ENCODE results near the gene SLC9A1. TPM values are rescaled to one million over a fixed set of nuclear protein-coding genes. Genes with fewer than 3 reads are reported as not detected.

The SLC9A1 gene
- total and polyA plus RNA-seq, 10 of the 15 experiments (the other 5 are each of a cell fraction or from before 2014, with no cell fraction given): 0.87 to 21.4 (median 4.3) TPM

DNA sequence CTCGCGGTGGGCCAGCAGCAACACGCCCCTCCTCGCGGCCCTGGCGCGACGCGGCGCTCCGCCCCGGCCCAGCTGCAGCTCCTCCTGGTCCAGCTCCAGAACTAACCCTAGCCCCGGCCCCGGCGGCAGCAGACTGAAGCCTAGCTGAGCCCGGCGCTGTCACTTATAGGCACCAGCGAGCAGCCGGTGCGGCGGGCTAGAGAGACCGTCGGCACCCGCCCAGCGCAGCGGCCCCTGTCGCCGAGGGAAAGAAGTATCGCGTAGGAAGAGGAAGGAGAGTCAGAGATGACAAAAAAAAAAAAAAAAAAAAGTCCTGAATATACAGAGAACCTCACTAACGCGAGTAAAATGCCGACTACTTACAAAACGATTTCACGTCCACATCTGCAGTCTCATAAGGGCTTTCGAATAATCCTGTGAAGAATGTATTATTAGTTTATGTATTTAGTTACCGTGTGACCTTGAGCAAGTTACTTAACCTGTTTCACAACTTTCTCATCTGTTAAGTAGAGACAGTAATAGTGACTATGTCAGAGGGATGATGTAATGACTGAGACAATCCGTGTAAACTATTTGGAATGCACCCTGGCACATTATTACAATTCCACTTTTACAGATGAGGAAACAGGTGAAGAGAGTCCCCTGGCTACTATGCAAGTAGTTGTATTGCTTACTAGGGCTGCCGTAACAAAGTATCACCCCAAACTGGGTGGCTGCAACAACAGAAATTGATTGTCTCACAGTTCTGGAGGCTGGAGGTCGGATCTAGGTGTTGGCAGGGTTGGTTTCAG, at the start of gene SLC9A1 (continued):
- TF ChIP-seq, protein P1, sequence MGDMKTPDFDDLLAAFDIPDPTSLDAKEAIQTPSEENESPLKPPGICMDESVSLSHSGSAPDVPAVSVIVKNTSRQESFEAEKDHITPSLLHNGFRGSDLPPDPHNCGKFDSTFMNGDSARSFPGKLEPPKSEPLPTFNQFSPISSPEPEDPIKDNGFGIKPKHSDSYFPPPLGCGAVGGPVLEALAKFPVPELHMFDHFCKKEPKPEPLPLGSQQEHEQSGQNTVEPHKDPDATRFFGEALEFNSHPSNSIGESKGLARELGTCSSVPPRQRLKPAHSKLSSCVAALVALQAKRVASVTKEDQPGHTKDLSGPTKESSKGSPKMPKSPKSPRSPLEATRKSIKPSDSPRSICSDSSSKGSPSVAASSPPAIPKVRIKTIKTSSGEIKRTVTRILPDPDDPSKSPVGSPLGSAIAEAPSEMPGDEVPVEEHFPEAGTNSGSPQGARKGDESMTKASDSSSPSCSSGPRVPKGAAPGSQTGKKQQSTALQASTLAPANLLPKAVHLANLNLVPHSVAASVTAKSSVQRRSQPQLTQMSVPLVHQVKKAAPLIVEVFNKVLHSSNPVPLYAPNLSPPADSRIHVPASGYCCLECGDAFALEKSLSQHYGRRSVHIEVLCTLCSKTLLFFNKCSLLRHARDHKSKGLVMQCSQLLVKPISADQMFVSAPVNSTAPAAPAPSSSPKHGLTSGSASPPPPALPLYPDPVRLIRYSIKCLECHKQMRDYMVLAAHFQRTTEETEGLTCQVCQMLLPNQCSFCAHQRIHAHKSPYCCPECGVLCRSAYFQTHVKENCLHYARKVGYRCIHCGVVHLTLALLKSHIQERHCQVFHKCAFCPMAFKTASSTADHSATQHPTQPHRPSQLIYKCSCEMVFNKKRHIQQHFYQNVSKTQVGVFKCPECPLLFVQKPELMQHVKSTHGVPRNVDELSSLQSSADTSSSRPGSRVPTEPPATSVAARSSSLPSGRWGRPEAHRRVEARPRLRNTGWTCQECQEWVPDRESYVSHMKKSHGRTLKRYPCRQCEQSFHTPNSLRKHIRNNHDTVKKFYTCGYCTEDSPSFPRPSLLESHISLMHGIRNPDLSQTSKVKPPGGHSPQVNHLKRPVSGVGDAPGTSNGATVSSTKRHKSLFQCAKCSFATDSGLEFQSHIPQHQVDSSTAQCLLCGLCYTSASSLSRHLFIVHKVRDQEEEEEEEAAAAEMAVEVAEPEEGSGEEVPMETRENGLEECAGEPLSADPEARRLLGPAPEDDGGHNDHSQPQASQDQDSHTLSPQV (IDR thresholded peaks at IDR 0.05): no peak
- TF ChIP-seq ESRRA (IDR thresholded peaks at IDR 0.05; ENCODE audit: low read length): peak; percentile 59; the same call in 1 of the 2 replicates
- TF ChIP-seq PAX5 (IDR thresholded peaks at IDR 0.05; ENCODE audit: borderline replicate concordance, low read depth, low read length): peak; percentile 71; the same call in 1 of the 2 replicates
- TF ChIP-seq, protein P2, sequence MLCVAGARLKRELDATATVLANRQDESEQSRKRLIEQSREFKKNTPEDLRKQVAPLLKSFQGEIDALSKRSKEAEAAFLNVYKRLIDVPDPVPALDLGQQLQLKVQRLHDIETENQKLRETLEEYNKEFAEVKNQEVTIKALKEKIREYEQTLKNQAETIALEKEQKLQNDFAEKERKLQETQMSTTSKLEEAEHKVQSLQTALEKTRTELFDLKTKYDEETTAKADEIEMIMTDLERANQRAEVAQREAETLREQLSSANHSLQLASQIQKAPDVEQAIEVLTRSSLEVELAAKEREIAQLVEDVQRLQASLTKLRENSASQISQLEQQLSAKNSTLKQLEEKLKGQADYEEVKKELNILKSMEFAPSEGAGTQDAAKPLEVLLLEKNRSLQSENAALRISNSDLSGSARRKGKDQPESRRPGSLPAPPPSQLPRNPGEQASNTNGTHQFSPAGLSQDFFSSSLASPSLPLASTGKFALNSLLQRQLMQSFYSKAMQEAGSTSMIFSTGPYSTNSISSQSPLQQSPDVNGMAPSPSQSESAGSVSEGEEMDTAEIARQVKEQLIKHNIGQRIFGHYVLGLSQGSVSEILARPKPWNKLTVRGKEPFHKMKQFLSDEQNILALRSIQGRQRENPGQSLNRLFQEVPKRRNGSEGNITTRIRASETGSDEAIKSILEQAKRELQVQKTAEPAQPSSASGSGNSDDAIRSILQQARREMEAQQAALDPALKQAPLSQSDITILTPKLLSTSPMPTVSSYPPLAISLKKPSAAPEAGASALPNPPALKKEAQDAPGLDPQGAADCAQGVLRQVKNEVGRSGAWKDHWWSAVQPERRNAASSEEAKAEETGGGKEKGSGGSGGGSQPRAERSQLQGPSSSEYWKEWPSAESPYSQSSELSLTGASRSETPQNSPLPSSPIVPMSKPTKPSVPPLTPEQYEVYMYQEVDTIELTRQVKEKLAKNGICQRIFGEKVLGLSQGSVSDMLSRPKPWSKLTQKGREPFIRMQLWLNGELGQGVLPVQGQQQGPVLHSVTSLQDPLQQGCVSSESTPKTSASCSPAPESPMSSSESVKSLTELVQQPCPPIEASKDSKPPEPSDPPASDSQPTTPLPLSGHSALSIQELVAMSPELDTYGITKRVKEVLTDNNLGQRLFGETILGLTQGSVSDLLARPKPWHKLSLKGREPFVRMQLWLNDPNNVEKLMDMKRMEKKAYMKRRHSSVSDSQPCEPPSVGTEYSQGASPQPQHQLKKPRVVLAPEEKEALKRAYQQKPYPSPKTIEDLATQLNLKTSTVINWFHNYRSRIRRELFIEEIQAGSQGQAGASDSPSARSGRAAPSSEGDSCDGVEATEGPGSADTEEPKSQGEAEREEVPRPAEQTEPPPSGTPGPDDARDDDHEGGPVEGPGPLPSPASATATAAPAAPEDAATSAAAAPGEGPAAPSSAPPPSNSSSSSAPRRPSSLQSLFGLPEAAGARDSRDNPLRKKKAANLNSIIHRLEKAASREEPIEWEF (IDR thresholded peaks at IDR 0.05; ENCODE audit: insufficient replicate concordance, low read depth, low read length): no peak
- peak; percentile 73 for TF ChIP-seq RELA (IDR thresholded peaks at IDR 0.05; ENCODE audit: borderline replicate concordance, partially characterized antibody)
- no peak for TF ChIP-seq FOXK2 (IDR thresholded peaks at IDR 0.05)
- TF ChIP-seq RAD51 (IDR thresholded peaks at IDR 0.05): peak; percentile 63
- TF ChIP-seq, protein P3, sequence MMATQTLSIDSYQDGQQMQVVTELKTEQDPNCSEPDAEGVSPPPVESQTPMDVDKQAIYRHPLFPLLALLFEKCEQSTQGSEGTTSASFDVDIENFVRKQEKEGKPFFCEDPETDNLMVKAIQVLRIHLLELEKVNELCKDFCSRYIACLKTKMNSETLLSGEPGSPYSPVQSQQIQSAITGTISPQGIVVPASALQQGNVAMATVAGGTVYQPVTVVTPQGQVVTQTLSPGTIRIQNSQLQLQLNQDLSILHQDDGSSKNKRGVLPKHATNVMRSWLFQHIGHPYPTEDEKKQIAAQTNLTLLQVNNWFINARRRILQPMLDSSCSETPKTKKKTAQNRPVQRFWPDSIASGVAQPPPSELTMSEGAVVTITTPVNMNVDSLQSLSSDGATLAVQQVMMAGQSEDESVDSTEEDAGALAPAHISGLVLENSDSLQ (IDR thresholded peaks at IDR 0.05): peak; percentile 79
- TF ChIP-seq, protein P4, sequence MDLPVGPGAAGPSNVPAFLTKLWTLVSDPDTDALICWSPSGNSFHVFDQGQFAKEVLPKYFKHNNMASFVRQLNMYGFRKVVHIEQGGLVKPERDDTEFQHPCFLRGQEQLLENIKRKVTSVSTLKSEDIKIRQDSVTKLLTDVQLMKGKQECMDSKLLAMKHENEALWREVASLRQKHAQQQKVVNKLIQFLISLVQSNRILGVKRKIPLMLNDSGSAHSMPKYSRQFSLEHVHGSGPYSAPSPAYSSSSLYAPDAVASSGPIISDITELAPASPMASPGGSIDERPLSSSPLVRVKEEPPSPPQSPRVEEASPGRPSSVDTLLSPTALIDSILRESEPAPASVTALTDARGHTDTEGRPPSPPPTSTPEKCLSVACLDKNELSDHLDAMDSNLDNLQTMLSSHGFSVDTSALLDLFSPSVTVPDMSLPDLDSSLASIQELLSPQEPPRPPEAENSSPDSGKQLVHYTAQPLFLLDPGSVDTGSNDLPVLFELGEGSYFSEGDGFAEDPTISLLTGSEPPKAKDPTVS (IDR thresholded peaks at IDR 0.05; ENCODE audit: low read depth, low read length): peak; percentile 49; the same call in 1 of the 2 replicates
- TF ChIP-seq IKZF2 (IDR thresholded peaks at IDR 0.05): peak in 1 of 2 experiments; percentile 55; a peak in 3 of 4 replicates
- TF ChIP-seq, protein P5, sequence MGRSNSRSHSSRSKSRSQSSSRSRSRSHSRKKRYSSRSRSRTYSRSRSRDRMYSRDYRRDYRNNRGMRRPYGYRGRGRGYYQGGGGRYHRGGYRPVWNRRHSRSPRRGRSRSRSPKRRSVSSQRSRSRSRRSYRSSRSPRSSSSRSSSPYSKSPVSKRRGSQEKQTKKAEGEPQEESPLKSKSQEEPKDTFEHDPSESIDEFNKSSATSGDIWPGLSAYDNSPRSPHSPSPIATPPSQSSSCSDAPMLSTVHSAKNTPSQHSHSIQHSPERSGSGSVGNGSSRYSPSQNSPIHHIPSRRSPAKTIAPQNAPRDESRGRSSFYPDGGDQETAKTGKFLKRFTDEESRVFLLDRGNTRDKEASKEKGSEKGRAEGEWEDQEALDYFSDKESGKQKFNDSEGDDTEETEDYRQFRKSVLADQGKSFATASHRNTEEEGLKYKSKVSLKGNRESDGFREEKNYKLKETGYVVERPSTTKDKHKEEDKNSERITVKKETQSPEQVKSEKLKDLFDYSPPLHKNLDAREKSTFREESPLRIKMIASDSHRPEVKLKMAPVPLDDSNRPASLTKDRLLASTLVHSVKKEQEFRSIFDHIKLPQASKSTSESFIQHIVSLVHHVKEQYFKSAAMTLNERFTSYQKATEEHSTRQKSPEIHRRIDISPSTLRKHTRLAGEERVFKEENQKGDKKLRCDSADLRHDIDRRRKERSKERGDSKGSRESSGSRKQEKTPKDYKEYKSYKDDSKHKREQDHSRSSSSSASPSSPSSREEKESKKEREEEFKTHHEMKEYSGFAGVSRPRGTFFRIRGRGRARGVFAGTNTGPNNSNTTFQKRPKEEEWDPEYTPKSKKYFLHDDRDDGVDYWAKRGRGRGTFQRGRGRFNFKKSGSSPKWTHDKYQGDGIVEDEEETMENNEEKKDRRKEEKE (IDR thresholded peaks at IDR 0.05): no peak
- peak; percentile 73 for TF ChIP-seq SP1 (IDR thresholded peaks at IDR 0.05; ENCODE audit: low read depth, low read length)

Data from GM12878 (cell line).